Liver (tissue), 9 donors: ENCODE data around the gene PCTP. TPM values are rescaled to one million over a fixed set of nuclear protein-coding genes. Genes with fewer than 3 reads are reported as not detected.

Experiments
- DNase-seq: peaks from one replicate; pipeline ENCODE4 v3.0.0-alpha.2; 2017; ENCODE audit warnings: low spot score
- H3K27ac ChIP-seq, 2 donors: one replicate each; pipeline ENCODE4 v1.7.0; 2013; ENCODE audit warnings: inconsistent platforms in 2 of 2, low read length in 2 of 2, control low read depth in 1 of 2, low read depth in 1 of 2, mild to moderate bottlenecking in 1 of 2
- H3K27me3 ChIP-seq, 4 donors: one replicate each; pipeline versions ENCODE4 v1.6.1 to v1.7.0; 2013; ENCODE audit warnings: low read length in 3 of 4, inconsistent platforms in 1 of 4, mild to moderate bottlenecking in 1 of 4, moderate library complexity in 1 of 4; ENCODE audit not compliant: control insufficient read depth in 4 of 4, insufficient read depth in 4 of 4
- H3K36me3 ChIP-seq, 4 donors: one replicate each; pipeline versions ENCODE4 v1.6.1 to v1.7.0; 2013; ENCODE audit warnings: low read length in 3 of 4, mild to moderate bottlenecking in 3 of 4, low read depth in 1 of 4, moderate library complexity in 1 of 4; ENCODE audit not compliant: control insufficient read depth in 4 of 4, insufficient read depth in 3 of 4
- H3K4me1 ChIP-seq, 4 donors: one replicate each; pipeline versions ENCODE4 v1.6.1 to v1.7.0; 2013; ENCODE audit warnings: low read length in 3 of 4, mild to moderate bottlenecking in 3 of 4, moderate library complexity in 1 of 4; ENCODE audit not compliant: control insufficient read depth in 4 of 4, insufficient read depth in 4 of 4
- H3K4me3 ChIP-seq, 3 donors: one replicate each; pipeline versions ENCODE4 v1.6.1 to v1.7.0; 2013; ENCODE audit warnings: low read length in 3 of 3, control low read depth in 1 of 3, low read depth in 1 of 3, mild to moderate bottlenecking in 1 of 3
- H3K9ac ChIP-seq, 2 donors: one replicate each; pipeline ENCODE4 v1.7.0; 2013; ENCODE audit warnings: low read length in 2 of 2, mild to moderate bottlenecking in 2 of 2, moderate library complexity in 2 of 2, control low read depth in 1 of 2, low read depth in 1 of 2
- H3K9me3 ChIP-seq, 4 donors: one replicate each; pipeline versions ENCODE4 v1.6.1 to v1.7.0; 2013; ENCODE audit warnings: low read length in 3 of 4; ENCODE audit not compliant: control insufficient read depth in 4 of 4
- EGR1 ChIP-seq, 2 donors: IDR thresholded peaks; 2 replicates each; pipeline ENCODE4 v1.6.1; 2016 to 2018; ENCODE audit warnings: antibody characterized with exemption in 2 of 2, low read depth in 2 of 2
- HNF4A ChIP-seq, 2 donors: conservative IDR thresholded peaks; 2 replicates each; pipeline ENCODE4 v1.6.1; 2016; ENCODE audit warnings: antibody characterized with exemption in 2 of 2, mild to moderate bottlenecking in 2 of 2
- JUND ChIP-seq, 2 donors: IDR thresholded peaks; 2 replicates each; pipeline ENCODE4 v1.6.1; 2016; ENCODE audit warnings: antibody characterized with exemption in 2 of 2
- NR2F2 ChIP-seq: IDR thresholded peaks from 2 replicates; pipeline ENCODE4 v1.6.1; 2016; ENCODE audit warnings: antibody characterized with exemption
- SP1 ChIP-seq: IDR thresholded peaks from 2 replicates; pipeline ENCODE4 v1.6.1; 2018; ENCODE audit warnings: antibody characterized with exemption, mild to moderate bottlenecking
- TAF1 ChIP-seq: conservative IDR thresholded peaks from 2 replicates; pipeline ENCODE4 v1.6.1; 2016; ENCODE audit warnings: antibody characterized with exemption, mild to moderate bottlenecking
- YY1 ChIP-seq: IDR thresholded peaks from 2 replicates; pipeline ENCODE4 v1.6.1; 2016; ENCODE audit warnings: antibody characterized with exemption, mild to moderate bottlenecking
- ZBTB33 ChIP-seq: IDR thresholded peaks from 2 replicates; pipeline ENCODE4 v1.6.1; 2016; ENCODE audit warnings: antibody characterized with exemption
- WGBS: extraction: QIAGEN DNeasy Blood & Tissue Kit; methylation state at CpG from one replicate; pipeline ENCODE4 v1.1.7; 2013; 5-methylcytosine and 5-hydroxymethylcytosine counted together
- polyA plus RNA-seq, 2 donors: library from polyadenylated mRNA; stranded (reverse) in 1 of 2; unstranded in 1 of 2; fragments of 200-250 nt in 1 of 2; fragments of >200 nt in 1 of 2; fragmentation: Nextera tagmentation in 1 of 2; extraction: Ambion mirVana in 1 of 2; gene quantifications; one replicate each; pipeline versions ENCODE4 v1.2.1 to v1.2.3, GENCODE V29; 2013 to 2015
- total RNA-seq, 2 donors: library from RNA; depleted of rRNA; stranded (reverse); fragments of >200 nt; gene quantifications; one replicate each; pipeline ENCODE4 v1.2.3, GENCODE V29; 2014
- TF ChIP-seq, protein P1 (sequence below): IDR thresholded peaks from 2 replicates; pipeline ENCODE4 v1.6.1; 2016; ENCODE audit warnings: antibody characterized with exemption
- donor health status: healthy.
- donor health status: healthy.
- donor health status: healthy.
- donor health status: healthy.
- donor health status: healthy.

The PCTP gene
- total and polyA plus RNA-seq, 4 donors: 25.0 to 79.0 (median 55.8) TPM

GRCh38 chr17:55740511-55741355 lies 10.1 kb upstream of the PCTP start (continued):
- TF ChIP-seq YY1 (no peak), NR2F2 (no peak)

GRCh38 chr17:55741356-55741700 lies 9.5 kb upstream of the PCTP start:
- no peaks in the 10 kb centered on the region for H3K36me3 ChIP-seq
- H3K27me3 ChIP-seq: no peaks in the 10 kb centered on the region
- no peak overlapping the region for H3K9ac ChIP-seq
- no peaks in the 10 kb centered on the region for H3K9me3 ChIP-seq
- no peak for DNase-seq
- no peak overlapping the region for H3K27ac ChIP-seq
- no peak overlapping the region for H3K4me3 ChIP-seq
- TF ChIP-seq, protein P1, sequence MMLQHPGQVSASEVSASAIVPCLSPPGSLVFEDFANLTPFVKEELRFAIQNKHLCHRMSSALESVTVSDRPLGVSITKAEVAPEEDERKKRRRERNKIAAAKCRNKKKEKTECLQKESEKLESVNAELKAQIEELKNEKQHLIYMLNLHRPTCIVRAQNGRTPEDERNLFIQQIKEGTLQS: no peak
- no peak for TF ChIP-seq TAF1
- peaks cover 0 to 10% (median 3%) of the 10 kb centered on the region in 4 donors for H3K4me1 ChIP-seq
- WGBS: 86% methylated on average over 3 of the region's 3 CpGs

- WGBS: 84% methylated on average over 12 of the region's 12 CpGs
Observed at GRCh38 chr17:55742272-55743102, 8.4 kb upstream of the PCTP start.

GRCh38 chr17:55743103-55743679 lies 7.7 kb upstream of the PCTP start:
- Histone ChIP-seq H3K4me1 (peaks cover 0 to 17% (median 13%) of the 10 kb centered on the region in 4 donors), H3K9ac (no peak overlapping the region), H3K27me3 (no peaks in the 10 kb centered on the region), H3K9me3 (no peaks in the 10 kb centered on the region), H3K36me3 (no peaks in the 10 kb centered on the region), H3K27ac (no peak overlapping the region), H3K4me3 (no peak overlapping the region)
- TF ChIP-seq SP1 (no peak), JUND (IDR thresholded peaks at IDR 0.05) (peak; percentile 54 to 80), ZBTB33 (no peak), EGR1 (IDR thresholded peaks at IDR 0.05; ENCODE audit: low read depth in 2 of 2) (no peak)
- 55% methylated on average over 3 of the region's 3 CpGs for WGBS
- DNase-seq: no peak

More at GRCh38 chr17:55742272-55743102, 8.4 kb upstream of the PCTP start:
- no peak overlapping the region for H3K27ac ChIP-seq
- H3K27me3 ChIP-seq: no peaks in the 10 kb centered on the region
- no peak for DNase-seq
- H3K4me3 ChIP-seq: no peak overlapping the region
- no peaks in the 10 kb centered on the region for H3K9me3 ChIP-seq
- H3K36me3 ChIP-seq: no peaks in the 10 kb centered on the region
- no peak overlapping the region for H3K9ac ChIP-seq
- TF ChIP-seq, protein P1: no peak
- no peak for TF ChIP-seq HNF4A (conservative IDR thresholded peaks at IDR 0.05)
- no peak for TF ChIP-seq SP1
- H3K4me1 ChIP-seq: peaks cover 0 to 17% (median 12%) of the 10 kb centered on the region in 4 donors
